HepG2 (cell line): ENCODE measurements around the gene SLC9A8. TPM values are rescaled to one million over a fixed set of nuclear protein-coding genes. Genes with fewer than 3 reads are reported as not detected.

Experiments
- ADNP ChIP-seq: sonication (generic); formaldehyde crosslinking; IDR thresholded peaks from 2 replicates; pipeline ENCODE4 v1.4.0; 2020; ENCODE audit warnings: missing genetic modification reagents
- ELF1 ChIP-seq: sonication (generic); formaldehyde crosslinking; IDR thresholded peaks from 2 replicates; pipeline ENCODE4 v1.4.0; 2020; ENCODE audit warnings: missing genetic modification reagents
- ETV6 ChIP-seq: sonication (generic); formaldehyde crosslinking; conservative IDR thresholded peaks from 2 replicates; pipeline ENCODE4 v1.4.0; 2020; ENCODE audit warnings: missing genetic modification reagents
- FOXK1 ChIP-seq: sonication (generic); formaldehyde crosslinking; IDR thresholded peaks from 2 replicates; pipeline ENCODE4 v1.4.0; 2020; ENCODE audit warnings: low read depth, missing genetic modification reagents, borderline replicate concordance
- HNF4G ChIP-seq, 2 experiments: sonication (generic) in 1 of 2; formaldehyde crosslinking in 1 of 2; IDR thresholded peaks; 2 replicates each; pipeline versions ENCODE4 v1.4.0 to v1.6.1; 2011 to 2020; ENCODE audit warnings: borderline replicate concordance in 2 of 2, low read depth in 2 of 2, mild to moderate bottlenecking in 2 of 2, low read length in 1 of 2, missing genetic modification reagents in 1 of 2, moderate library complexity in 1 of 2
- JUN ChIP-seq: sonication (generic); formaldehyde crosslinking; IDR thresholded peaks from 2 replicates; pipeline ENCODE4 v1.4.0; 2020; ENCODE audit warnings: mild to moderate bottlenecking, missing genetic modification reagents
- NR2F1 ChIP-seq, 2 experiments: fragments of 450-650 bp in 1 of 2; formaldehyde crosslinking in 1 of 2; IDR thresholded peaks; 2 replicates each; pipeline versions ENCODE4 v1.5.0 to v1.6.1; 2016 to 2020; ENCODE audit warnings: mild to moderate bottlenecking in 1 of 2, missing compliant biosample characterization in 1 of 2, missing genetic modification reagents in 1 of 2, moderate library complexity in 1 of 2
- RFXAP ChIP-seq: sonication (generic); formaldehyde crosslinking; IDR thresholded peaks from 2 replicates; pipeline ENCODE4 v1.4.0; 2020; ENCODE audit warnings: missing genetic modification reagents, borderline replicate concordance
- SRSF9 ChIP-seq: fragments of 200-400 bp; formaldehyde crosslinking; IDR thresholded peaks from 2 replicates; pipeline ENCODE4 v1.6.1; 2018; ENCODE audit warnings: borderline replicate concordance, mild to moderate bottlenecking, low read depth, low read length; ENCODE audit not compliant: insufficient read depth, poor library complexity, severe bottlenecking
- TMF1 ChIP-seq: sonication (generic); formaldehyde crosslinking; IDR thresholded peaks from 2 replicates; pipeline ENCODE4 v1.8.1; 2022; ENCODE audit warnings: low read depth, missing genetic modification reagents
- TRIM24 ChIP-seq: sonication (generic); formaldehyde crosslinking; IDR thresholded peaks from 2 replicates; pipeline ENCODE4 v1.8.0; 2022; ENCODE audit warnings: mild to moderate bottlenecking, missing genetic modification reagents
- polyA plus RNA-seq, 8 experiments: library from polyadenylated mRNA; depleted of rRNA in 3 of 8; stranded (reverse) in 7 of 8; unstranded in 1 of 8; fragments of >200 nt; fragmentation: Illumina TruSeq in 4 of 8; extraction: Trizol in 4 of 8; gene quantifications; 2 replicates each; pipeline versions ENCODE4 v1.2.1 to v1.2.3, GENCODE V29; 2011 to 2016; ENCODE audit warnings: low read depth in 4 of 8, missing spikeins in 1 of 8, mixed read lengths in 1 of 8; ENCODE audit not compliant: insufficient read depth in 1 of 8
- total RNA-seq, 5 experiments: library from RNA; depleted of rRNA; stranded (reverse); fragments of >200 nt; fragmentation: Illumina TruSeq; extraction: Trizol; gene quantifications; 2 replicates each; pipeline ENCODE4 v1.2.3, GENCODE V29; 2016; ENCODE audit warnings: low read depth in 1 of 5
- TF ChIP-seq, protein P1 (sequence below): sonication (generic); formaldehyde crosslinking; IDR thresholded peaks from 2 replicates; pipeline ENCODE4 v1.5.0; 2020; ENCODE audit warnings: missing genetic modification reagents
- TF ChIP-seq, protein P2 (sequence below): sonication (generic); formaldehyde crosslinking; IDR thresholded peaks from 2 replicates; pipeline ENCODE4 v1.5.1; 2020; ENCODE audit warnings: mild to moderate bottlenecking, missing genetic modification reagents, borderline replicate concordance
- TF ChIP-seq, protein P3 (sequence below): sonication (generic); formaldehyde crosslinking; IDR thresholded peaks from 2 replicates; pipeline ENCODE4 v1.4.0; 2020; ENCODE audit warnings: missing genetic modification reagents

The SLC9A8 gene
- total and polyA plus RNA-seq, 2 of the 13 experiments (the other 11 are each of a cell fraction or from before 2014, with no cell fraction given): 4.1 to 7.4 TPM

DNA sequence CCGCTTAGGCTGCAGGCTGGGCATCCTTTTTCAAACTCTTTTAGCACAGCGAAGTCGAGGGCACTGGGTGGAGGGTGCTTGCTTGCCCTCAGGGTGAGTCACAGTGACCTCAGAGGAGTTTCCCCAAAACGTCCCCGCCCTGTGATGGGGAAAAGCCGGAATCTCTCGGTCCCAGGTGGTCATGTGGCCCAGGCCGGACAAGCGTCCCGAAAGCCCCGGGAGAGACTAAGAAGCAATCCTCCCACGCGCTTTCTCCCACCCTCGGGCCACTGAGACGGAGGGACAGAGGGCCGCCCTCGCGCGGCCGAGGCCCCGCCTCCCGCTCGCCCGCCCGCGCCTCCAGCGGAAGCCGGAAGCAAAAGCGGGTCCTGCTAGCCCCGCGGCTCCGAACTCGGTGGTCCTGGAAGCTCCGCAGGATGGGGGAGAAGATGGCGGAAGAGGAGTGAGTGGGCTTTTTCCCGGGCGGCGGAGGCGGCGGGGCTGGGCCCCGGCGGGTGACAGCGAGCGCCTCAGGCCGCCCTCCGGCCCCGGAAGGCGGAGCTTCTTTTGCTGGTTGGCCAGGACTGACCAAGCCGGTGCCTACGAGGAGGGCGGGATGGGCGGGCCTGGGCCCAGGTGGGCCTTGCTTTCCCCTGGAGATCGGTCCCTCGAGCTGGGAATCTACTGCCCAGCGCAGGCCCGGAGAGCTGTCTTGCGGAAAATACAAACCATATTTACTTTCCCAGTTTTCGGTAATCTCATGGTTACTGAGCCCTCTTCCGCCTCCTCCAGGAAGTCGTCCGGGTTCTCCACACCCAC lies at the start of gene SLC9A8 (continued):
- TF ChIP-seq, protein P1, sequence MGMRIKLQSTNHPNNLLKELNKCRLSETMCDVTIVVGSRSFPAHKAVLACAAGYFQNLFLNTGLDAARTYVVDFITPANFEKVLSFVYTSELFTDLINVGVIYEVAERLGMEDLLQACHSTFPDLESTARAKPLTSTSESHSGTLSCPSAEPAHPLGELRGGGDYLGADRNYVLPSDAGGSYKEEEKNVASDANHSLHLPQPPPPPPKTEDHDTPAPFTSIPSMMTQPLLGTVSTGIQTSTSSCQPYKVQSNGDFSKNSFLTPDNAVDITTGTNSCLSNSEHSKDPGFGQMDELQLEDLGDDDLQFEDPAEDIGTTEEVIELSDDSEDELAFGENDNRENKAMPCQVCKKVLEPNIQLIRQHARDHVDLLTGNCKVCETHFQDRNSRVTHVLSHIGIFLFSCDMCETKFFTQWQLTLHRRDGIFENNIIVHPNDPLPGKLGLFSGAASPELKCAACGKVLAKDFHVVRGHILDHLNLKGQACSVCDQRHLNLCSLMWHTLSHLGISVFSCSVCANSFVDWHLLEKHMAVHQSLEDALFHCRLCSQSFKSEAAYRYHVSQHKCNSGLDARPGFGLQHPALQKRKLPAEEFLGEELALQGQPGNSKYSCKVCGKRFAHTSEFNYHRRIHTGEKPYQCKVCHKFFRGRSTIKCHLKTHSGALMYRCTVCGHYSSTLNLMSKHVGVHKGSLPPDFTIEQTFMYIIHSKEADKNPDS (CRISPR knock-in tag): no peak
- TF ChIP-seq TMF1 (CRISPR knock-in tag) (peak; percentile 46; the same call in 1 of the 2 replicates), HNF4G (IDR thresholded peaks at IDR 0.05; ENCODE audit: borderline replicate concordance, low read depth, low read length) (no peak), HNF4G (CRISPR knock-in tag; IDR thresholded peaks at IDR 0.05; ENCODE audit: borderline replicate concordance, low read depth) (no peak), ETV6 (CRISPR knock-in tag) (peak; percentile 61; the same call in 1 of the 2 replicates), ADNP (CRISPR knock-in tag) (no peak), SRSF9 (no peak), TRIM24 (no peak), FOXK1 (CRISPR knock-in tag) (0 out of 2 replicates have a peak, but pooled peaks have one; percentile 5), RFXAP (CRISPR knock-in tag) (peak; percentile 90; the same call in 1 of the 2 replicates), ELF1 (peak; percentile 93), JUN (CRISPR knock-in tag) (no peak; the same call in 1 of the 2 replicates), NR2F1 (CRISPR knock-in tag; IDR thresholded peaks at IDR 0.05) (peak; percentile 51 to 67; a peak in 3 of 4 replicates)
- TF ChIP-seq, protein P2, sequence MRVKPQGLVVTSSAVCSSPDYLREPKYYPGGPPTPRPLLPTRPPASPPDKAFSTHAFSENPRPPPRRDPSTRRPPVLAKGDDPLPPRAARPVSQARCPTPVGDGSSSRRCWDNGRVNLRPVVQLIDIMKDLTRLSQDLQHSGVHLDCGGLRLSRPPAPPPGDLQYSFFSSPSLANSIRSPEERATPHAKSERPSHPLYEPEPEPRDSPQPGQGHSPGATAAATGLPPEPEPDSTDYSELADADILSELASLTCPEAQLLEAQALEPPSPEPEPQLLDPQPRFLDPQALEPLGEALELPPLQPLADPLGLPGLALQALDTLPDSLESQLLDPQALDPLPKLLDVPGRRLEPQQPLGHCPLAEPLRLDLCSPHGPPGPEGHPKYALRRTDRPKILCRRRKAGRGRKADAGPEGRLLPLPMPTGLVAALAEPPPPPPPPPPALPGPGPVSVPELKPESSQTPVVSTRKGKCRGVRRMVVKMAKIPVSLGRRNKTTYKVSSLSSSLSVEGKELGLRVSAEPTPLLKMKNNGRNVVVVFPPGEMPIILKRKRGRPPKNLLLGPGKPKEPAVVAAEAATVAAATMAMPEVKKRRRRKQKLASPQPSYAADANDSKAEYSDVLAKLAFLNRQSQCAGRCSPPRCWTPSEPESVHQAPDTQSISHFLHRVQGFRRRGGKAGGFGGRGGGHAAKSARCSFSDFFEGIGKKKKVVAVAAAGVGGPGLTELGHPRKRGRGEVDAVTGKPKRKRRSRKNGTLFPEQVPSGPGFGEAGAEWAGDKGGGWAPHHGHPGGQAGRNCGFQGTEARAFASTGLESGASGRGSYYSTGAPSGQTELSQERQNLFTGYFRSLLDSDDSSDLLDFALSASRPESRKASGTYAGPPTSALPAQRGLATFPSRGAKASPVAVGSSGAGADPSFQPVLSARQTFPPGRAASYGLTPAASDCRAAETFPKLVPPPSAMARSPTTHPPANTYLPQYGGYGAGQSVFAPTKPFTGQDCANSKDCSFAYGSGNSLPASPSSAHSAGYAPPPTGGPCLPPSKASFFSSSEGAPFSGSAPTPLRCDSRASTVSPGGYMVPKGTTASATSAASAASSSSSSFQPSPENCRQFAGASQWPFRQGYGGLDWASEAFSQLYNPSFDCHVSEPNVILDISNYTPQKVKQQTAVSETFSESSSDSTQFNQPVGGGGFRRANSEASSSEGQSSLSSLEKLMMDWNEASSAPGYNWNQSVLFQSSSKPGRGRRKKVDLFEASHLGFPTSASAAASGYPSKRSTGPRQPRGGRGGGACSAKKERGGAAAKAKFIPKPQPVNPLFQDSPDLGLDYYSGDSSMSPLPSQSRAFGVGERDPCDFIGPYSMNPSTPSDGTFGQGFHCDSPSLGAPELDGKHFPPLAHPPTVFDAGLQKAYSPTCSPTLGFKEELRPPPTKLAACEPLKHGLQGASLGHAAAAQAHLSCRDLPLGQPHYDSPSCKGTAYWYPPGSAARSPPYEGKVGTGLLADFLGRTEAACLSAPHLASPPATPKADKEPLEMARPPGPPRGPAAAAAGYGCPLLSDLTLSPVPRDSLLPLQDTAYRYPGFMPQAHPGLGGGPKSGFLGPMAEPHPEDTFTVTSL: peak; percentile 50
- TF ChIP-seq, protein P3, sequence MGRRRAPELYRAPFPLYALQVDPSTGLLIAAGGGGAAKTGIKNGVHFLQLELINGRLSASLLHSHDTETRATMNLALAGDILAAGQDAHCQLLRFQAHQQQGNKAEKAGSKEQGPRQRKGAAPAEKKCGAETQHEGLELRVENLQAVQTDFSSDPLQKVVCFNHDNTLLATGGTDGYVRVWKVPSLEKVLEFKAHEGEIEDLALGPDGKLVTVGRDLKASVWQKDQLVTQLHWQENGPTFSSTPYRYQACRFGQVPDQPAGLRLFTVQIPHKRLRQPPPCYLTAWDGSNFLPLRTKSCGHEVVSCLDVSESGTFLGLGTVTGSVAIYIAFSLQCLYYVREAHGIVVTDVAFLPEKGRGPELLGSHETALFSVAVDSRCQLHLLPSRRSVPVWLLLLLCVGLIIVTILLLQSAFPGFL (CRISPR knock-in tag): no peak
